A549 treated with GW870086 at 1 μM for 4 hours (cell line): ENCODE data around the gene NLGN3. TPM values are rescaled to one million over a fixed set of nuclear protein-coding genes. Genes with fewer than 3 reads are reported as not detected.

Experiments used
- total RNA-seq: library from RNA; stranded (reverse); fragments of 200-300 nt; extraction: Qiagen RNA extraction; gene quantifications from 5 replicates; pipeline ENCODE4 v1.2.3, GENCODE V29; 2022; ENCODE audit warnings: low read depth

Gene NLGN3
- total RNA-seq = 0.70 to 1.2 TPM (median 1.00 TPM) in 5 replicates

GRCh38 chrX:71144651-71145050 is at the start of gene NLGN3:
Gene NLGN3 (plus strand): TSS chrX:71144841. CDS start chrX:71147750, 2,909 bp downstream.

DNA sequence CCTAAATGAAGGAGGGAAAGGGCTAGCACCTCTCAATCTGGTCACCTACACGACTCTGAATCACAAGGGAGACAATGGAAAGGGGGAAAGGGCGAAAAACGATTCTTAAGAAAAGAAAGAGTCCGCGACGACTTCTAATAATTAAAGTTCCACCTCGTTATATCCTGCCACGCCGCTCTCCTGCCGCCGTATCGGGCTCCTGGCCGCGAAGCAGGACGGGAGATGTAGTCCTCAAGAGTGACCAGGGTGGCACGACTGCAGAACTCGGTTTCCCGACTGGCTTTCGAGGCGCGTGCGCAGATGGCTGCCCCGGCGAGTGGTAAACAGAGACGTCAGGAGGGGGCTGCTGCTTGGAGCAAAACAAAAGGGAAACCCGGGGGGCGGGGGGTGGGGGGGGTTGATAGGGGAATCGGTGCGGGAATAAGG is 49.1 kb upstream of the NLGN3 start, which contains the start of gene FOXO4:
FOXO4 (plus strand) TSS at position 297 of the 426 bp plus-strand sequence. CDS start 678 bp downstream, outside the sequence.

GRCh38 chrX:71106427-71106826 is 38.2 kb upstream of the NLGN3 start, which contains the start of gene CXorf65:
Gene CXorf65 (minus strand): TSS chrX:71106740. CDS start chrX:71106556, 184 bp downstream.

GRCh38 chrX:71111141-71111843 is 33.3 kb upstream of the NLGN3 start, which contains the start of gene IL2RG:
Gene IL2RG (minus strand): TSS chrX:71111577. CDS start chrX:71111539, 38 bp downstream.

DNA sequence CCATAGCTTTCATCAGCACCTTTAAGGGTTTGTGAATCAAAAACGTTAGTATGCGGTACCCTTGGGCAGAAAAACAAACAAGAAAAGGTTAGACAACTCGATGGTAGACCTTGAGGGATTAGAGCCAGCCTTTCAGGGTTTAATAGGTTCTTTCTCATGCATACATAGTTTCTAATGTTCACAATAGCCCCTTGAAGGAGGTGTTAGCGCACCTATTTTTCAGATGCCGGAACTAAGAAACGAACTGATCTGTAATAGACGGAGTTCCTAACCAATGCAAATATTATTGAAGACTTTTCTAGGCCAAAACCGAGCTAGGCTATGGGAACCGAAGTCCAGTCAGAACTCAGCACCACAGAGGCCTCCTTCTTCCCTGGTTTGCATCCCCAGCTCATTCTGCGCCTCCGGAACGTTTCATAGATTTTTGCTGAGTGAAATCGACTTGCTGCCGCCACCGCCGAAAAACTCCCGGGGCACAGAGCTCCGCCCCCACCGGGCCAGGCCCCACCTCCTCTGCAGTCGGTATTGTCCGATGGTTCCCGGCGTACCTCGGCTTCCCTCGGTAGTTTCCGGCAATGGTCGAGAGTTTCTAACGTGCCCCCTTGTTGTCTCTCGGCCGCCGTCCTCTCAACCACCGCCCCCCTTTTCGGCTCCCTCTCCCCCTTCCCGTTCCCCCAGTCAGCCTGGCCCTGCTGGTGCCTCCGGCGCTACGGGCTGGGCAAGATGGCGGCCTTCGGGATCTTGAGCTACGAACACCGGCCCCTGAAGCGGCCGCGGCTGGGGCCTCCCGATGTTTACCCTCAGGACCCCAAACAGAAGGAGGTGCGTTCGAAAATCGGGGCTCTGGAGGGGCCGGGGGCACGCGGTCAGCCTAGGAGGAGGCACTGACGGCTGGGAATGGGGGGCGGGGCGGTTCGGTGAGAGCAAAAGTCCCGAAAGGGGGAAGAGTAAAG is 26.3 kb upstream of the NLGN3 start, which contains the start of gene MED12:
MED12 (plus strand) TSS at position 565 of the 953 bp plus-strand sequence; CDS start at position 724, 159 bp downstream.

Other genes with a start within 250 kb of the NLGN3 start
- not detected in 5 replicates for gene TEX11, start 236.1 kb upstream of the NLGN3 start, total RNA-seq
- gene SLC7A3, start 213.7 kb upstream of the NLGN3 start, total RNA-seq = 0.08 TPM in 1 of 5 replicates, not detected in the others
- gene SNX12, start 76.5 kb upstream of the NLGN3 start, total RNA-seq = 69.4 to 77.8 TPM (median 74.9 TPM) in 5 replicates
- gene FOXO4, start 49.0 kb upstream of the NLGN3 start, total RNA-seq = 1.1 to 1.4 TPM (median 1.2 TPM) in 5 replicates
- not detected in 5 replicates for gene CXorf65, start 38.1 kb upstream of the NLGN3 start, total RNA-seq
- gene IL2RG, start 33.3 kb upstream of the NLGN3 start, total RNA-seq = 0.15 to 0.49 TPM (median 0.23 TPM) in 5 replicates
- gene MED12, start 26.2 kb upstream of the NLGN3 start, total RNA-seq = 8.5 to 13.1 TPM (median 10.1 TPM) in 5 replicates
- gene GJB1, start 78.4 kb downstream of the NLGN3 start, total RNA-seq = 0.12 to 0.13 TPM in 2 of 5 replicates, not detected in the others
- 10.1 to 13.6 TPM (median 12.1 TPM) in 5 replicates for gene ZMYM3, start 109.3 kb downstream of the NLGN3 start, total RNA-seq
- 303 to 378 TPM (median 343 TPM) in 5 replicates for gene NONO, start 138.8 kb downstream of the NLGN3 start, total RNA-seq
- gene ITGB1BP2, start 156.9 kb downstream of the NLGN3 start, total RNA-seq = 0.81 to 1.2 TPM (median 0.88 TPM) in 5 replicates
- 11.9 to 18.0 TPM (median 15.8 TPM) in 5 replicates for gene TAF1, start 221.5 kb downstream of the NLGN3 start, total RNA-seq